Hematopoietic multipotent progenitor cell treated with erythropoietin and hydrocortisone succinate and interleukin-3 and kit ligand, for 17 days (in vitro differentiated cells): ENCODE data around the gene CCDC85C.
"Not testable (repeated sequence)": the region's sequence is repeated elsewhere in the genome, so short reads cannot be mapped to it uniquely, and the experiment has no call there.

Experiments used
- DNase-seq: peaks from one replicate; pipeline ENCODE4 v3.0.0-alpha.2; 2015; ENCODE audit warnings: low spot score

Gene CCDC85C

GRCh38 chr14:99603471-99604277 lies at the start of gene CCDC85C:
Gene CCDC85C (minus strand): TSS chr14:99604207. CDS start chr14:99603959, 248 bp downstream.
- no peak for DNase-seq

- DNase-seq, result no peak
Measured at GRCh38 chr14:99651953-99652746, 48.1 kb upstream of the CCDC85C start.

DNA sequence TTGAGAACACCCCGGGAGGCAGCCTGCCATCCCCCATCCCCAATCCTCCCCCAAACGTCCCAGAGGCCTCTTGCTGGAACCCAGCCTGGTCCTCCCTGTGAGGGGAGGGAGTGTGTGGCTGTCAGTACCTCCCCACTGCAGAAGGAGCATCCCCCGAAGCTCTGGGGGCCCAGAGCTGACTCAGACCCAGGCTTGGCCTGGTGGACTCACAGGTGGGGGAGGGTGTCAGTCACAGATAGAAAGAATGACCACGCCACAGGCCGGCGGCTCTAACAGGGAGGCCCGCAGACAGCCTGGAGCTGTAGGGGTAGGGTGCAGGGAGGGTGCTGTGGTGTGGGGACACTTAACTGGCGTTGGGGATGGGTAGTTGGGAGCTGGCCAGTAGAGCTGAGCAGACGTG lies 46.2 kb upstream of the CCDC85C start:
- no peak for DNase-seq

- no peak for DNase-seq
Measured at GRCh38 chr14:99649643-99650042, 45.6 kb upstream of the CCDC85C start.

- DNase-seq, result no peak
Measured at GRCh38 chr14:99649219-99649618, 45.2 kb upstream of the CCDC85C start.

DNA sequence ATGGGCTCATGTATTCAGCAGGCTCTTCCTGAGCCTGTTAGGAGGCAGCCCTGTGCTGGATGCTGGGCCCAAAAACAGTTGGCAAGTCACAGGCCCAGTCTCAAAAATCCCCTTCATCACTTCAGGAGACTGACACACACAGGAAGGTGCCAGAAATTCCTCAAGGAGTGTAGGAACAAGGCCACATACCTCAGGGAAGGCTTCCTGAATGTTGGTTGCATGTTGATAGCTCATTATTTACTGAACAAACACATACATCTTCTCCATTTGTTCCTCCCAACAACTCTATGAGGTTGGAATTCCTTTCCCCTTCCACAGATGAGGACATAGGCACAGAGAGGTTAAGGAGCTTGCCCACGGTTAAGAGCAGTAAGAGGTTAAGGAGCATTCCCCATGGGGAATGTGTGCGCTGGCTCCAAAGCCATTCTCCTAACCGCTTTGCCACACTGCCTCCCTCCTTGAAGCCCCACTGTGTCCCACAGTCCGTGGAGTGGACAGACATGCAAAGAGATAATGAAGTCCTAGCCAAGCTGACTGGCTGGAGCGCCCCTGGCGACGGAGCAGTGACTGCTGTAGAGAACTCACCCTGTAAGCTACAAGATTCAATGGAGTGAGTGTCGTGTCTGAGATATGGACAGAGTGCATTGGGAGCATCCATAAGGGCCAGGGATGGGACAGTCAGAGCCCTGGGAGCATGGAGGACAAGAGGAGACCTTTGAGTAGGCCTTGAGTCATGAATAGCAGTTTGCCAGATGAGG lies 44.2 kb upstream of the CCDC85C start:
- no peak for DNase-seq

- DNase-seq, result no peak
Measured at GRCh38 chr14:99647411-99647810, 43.4 kb upstream of the CCDC85C start.

- no peak for DNase-seq
Measured at GRCh38 chr14:99645545-99646505, 41.8 kb upstream of the CCDC85C start.

GRCh38 chr14:99644723-99645544 lies 40.9 kb upstream of the CCDC85C start, which contains the start of gene HHIPL1:
Gene HHIPL1 (plus strand): TSS chr14:99645129. CDS start chr14:99645208, 79 bp downstream.
- no peak for DNase-seq

DNA sequence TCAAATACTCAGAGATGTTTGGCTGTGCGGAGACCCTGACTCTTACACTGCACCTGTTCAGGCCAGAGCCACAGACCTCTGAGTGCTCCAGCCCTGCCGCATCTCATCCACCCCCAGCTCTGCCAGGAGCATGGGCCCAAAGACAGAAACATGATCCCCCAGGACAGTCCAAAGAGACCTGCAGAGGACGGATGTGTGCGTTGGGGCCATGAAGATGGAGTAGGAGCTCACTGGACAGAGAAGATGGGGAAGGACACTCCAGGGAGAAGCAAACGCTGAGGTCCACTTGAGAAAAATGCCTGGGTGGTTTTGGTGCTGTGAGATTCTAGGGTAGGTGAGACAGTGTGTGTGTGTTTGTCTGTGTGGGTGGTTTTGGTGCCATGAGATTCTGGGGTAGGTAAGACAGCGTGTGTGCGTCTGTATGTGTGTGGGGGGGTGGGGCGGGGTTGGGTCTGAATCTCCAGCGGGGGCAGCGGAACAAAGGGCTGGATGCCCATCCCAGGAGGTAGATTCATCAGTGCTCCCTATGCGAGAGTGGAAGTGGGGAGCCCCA lies 40.1 kb upstream of the CCDC85C start:
- DNase-seq, result no peak

DNA sequence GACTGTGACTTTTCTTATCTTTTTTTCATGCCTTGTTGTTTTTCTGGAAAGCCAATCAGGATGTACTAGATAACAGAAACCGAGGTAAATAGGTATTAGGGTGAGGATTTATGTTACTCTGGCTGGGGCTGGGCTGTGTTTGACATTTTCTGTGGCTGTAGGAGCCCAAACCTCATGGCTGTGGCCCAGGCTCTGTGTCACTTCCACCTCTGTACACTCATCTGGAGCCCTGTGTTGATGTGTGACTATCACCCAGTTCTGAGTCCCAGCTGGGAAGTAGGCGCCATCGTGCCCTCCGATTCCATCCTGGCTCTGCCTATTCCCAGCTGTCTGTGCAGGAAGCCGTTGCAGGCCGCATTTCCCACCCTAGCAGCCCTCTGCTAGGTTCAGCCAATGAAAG lies 39.3 kb upstream of the CCDC85C start:
- DNase-seq, result no peak

GRCh38 chr14:99642771-99643170 lies 38.8 kb upstream of the CCDC85C start:
- DNase-seq, result not testable (repeated sequence)

DNA sequence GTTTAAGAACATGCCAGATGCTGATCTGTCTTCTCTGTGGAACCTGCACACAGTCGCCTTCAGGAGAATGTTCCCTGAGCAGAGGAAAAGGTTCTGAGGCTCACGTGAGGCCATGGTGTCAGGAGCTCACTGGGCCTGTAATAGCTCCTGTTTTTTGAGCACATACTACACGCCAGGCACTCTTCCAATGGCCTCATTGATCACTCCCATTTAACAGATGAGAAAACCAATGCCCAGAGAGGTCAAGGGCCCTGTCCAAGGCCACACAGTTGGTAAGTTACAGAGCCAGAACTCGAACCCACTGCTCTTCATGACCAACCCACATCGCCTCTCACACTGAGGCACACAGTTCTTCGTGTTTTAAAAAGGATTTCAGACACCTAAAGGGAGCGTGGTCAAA lies 33.6 kb upstream of the CCDC85C start:
- no peak for DNase-seq

DNA sequence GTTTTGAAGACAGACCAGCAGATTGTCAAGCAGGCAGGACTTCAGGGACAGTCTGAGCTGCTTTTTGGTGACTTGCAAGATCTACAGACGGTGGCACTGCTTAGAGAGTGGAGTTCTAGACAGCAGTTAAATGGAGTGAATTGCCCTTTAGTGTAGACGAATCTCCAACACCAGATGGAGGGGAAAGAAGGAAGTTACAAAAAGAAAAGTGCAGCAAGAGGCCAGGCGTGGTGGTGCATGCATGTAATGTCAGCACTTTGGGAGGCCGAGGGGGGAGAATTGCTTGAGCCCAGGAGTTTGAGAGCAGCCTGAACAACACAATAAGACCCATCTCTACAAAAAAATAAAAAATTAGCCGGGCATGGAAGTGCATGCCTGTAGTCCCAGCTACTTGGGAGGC lies 32.5 kb upstream of the CCDC85C start:
- DNase-seq, result no peak

DNA sequence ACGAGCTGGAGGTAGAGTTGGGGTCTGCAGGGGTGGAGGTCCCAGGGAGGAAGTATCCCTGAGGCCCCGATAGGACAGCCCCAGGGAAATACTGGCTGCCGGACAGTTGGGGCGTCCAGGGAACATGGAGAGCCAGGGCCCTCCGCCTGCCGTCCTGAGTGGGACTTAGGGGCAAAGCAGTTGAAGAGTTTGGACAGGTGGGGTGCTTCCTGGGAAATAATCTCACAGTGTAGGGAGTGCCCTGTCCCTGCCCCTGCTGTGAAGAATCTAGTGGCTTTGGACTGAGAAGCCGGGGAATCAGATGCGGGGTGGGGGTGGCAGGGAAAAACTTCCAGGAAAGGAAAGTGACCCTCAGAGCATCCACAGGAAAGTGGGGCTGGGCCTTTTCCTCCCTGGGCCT lies 31.1 kb upstream of the CCDC85C start:
- no peak for DNase-seq

GRCh38 chr14:99634443-99634842 lies 30.4 kb upstream of the CCDC85C start:
- no peak for DNase-seq

GRCh38 chr14:99633918-99634317 lies 29.9 kb upstream of the CCDC85C start:
- DNase-seq, result no peak

DNA sequence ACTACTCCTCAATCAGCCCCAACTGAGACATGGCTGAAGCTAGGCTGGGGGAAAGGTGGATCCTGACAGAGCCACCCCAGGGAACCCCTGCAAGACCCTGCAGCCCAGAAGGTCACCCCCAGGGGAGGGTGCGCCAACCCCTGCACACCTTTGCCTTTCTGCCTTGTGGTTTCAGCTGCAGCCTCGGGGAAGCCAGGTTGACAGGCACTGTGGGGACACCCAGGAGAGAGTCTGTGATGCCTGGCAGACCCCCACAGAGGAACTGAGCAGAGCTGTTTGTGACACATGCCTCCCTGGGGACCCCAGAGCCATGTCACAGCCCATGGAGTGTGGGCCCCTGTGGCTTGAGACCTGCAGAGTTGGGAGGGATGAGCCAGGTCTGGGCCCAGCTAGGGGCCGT lies 29.1 kb upstream of the CCDC85C start:
- no peak for DNase-seq

- no peak for DNase-seq
Measured at GRCh38 chr14:99632410-99633035, 28.5 kb upstream of the CCDC85C start.

- no peak for DNase-seq
Measured at GRCh38 chr14:99630202-99630601, 26.2 kb upstream of the CCDC85C start.
